Subcutaneous preadipocyte (primary cell): ENCODE data around the gene SULT4A1. TPM values are rescaled to one million over a fixed set of nuclear protein-coding genes. Genes with fewer than 3 reads are reported as not detected.

Experiments
- small RNA-seq: library from RNA; depleted of rRNA; stranded (forward); fragments of <200 nt; gene quantifications from one replicate; pipeline ENCODE3, GENCODE V24; 2012
- total RNA-seq: library from RNA; depleted of rRNA; stranded (reverse); fragments of >200 nt; gene quantifications from 2 replicates; pipeline ENCODE4 v1.2.3, GENCODE V29; 2012

SULT4A1 gene, protein sequence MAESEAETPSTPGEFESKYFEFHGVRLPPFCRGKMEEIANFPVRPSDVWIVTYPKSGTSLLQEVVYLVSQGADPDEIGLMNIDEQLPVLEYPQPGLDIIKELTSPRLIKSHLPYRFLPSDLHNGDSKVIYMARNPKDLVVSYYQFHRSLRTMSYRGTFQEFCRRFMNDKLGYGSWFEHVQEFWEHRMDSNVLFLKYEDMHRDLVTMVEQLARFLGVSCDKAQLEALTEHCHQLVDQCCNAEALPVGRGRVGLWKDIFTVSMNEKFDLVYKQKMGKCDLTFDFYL
- total RNA-seq: 0.73 TPM in 1 of 2 replicates, not detected in the other

GRCh38 chr22:43862074-43862881 lies at the start of gene SULT4A1:
Gene SULT4A1 (minus strand): TSS chr22:43862513. CDS start chr22:43862382, 131 bp downstream.

DNA sequence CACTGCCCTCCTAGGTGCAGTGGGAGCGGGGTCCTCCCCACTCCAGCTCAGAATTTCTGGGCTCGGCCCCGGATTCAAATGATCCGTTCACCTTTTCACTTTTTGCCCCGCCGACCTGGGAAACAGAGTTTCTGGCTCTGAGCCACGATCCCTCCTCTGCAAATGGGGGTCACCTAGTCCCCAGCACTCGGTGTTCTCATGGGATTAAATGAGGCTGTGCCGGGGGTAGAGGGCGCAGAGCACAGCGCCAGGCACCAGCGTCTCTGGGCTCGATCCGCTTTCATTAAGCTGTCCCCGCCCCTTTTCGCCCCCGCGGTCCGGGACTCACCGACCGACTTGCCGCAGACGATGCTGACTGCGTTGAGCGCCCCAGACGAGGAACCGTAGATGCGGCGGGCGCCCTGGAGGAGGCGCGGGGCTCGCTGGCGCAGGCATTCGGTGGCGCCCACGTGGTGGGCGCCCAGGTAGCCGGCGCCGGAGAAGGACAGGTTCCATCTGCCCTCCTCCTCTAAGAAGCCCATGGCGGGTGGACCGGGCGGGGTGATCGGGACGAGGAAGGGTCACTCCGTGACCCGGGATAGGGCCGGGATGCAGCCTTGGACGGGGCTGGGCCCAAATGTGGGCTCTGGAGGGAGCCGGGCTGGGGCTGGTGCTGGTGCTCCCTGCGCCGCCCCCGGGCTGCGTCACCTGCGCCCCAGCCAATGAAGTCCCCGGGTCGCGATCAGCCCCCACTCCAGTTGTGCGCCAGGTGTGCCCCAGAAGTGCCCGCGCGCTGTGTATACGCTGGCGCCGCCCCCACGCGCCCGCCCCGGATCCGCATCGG lies 29.3 kb upstream of the SULT4A1 start, which contains the start of gene PNPLA5:
TSS of gene PNPLA5 (minus strand) at position 654 of the 823 bp plus-strand sequence. CDS start at position 521, 133 bp downstream.

GRCh38 chr22:43812149-43812842 lies 50.0 kb downstream of the SULT4A1 start, which contains the start of gene EFCAB6:
Gene EFCAB6 (minus strand): TSS chr22:43812305. CDS start chr22:43782318, 29,987 bp downstream.

Small RNA genes within 50 kb of the gene (small RNA-seq; reads per million reads assigned to genes)
- not detected for gene HMGN2P9

Other genes starting within 250 kb of the SULT4A1 start
- 1.6 and 2.6 TPM in 2 replicates for gene EFCAB6, start 50.2 kb downstream of the SULT4A1 start, total RNA-seq
- not detected in 2 replicates for gene PNPLA5, start 29.5 kb upstream of the SULT4A1 start, total RNA-seq
- 8.8 and 10.6 TPM in 2 replicates for gene PNPLA3, start 61.3 kb upstream of the SULT4A1 start, total RNA-seq
- 38.6 and 39.3 TPM in 2 replicates for gene SAMM50, start 92.9 kb upstream of the SULT4A1 start, total RNA-seq
- 44.0 and 49.2 TPM in 2 replicates for gene PARVB, start 161.8 kb upstream of the SULT4A1 start, total RNA-seq